Parathyroid adenoma (tissue), 2 donors: ENCODE results near the gene P3H3.

Source experiments
- H2AFZ ChIP-seq: fragments of 300-600 bp; sonication (generic); one replicate; pipeline ENCODE4 v1.7.0; 2017; ENCODE audit warnings: antibody characterized with exemption, mild to moderate bottlenecking
- H3K27ac ChIP-seq: fragments of 300-600 bp; sonication (generic); one replicate; pipeline ENCODE4 v1.7.0; 2017
- H3K27me3 ChIP-seq: fragments of 300-600 bp; sonication (generic); one replicate; pipeline ENCODE4 v1.7.0; 2017; ENCODE audit warnings: low read length; ENCODE audit not compliant: control insufficient read depth, insufficient read depth
- H3K36me3 ChIP-seq: fragments of 300-600 bp; sonication (generic); one replicate; pipeline ENCODE4 v1.7.0; 2017; ENCODE audit warnings: low read length; ENCODE audit not compliant: control insufficient read depth, insufficient read depth
- H3K4me1 ChIP-seq: fragments of 300-600 bp; sonication (generic); one replicate; pipeline ENCODE4 v1.7.0; 2017; ENCODE audit warnings: control low read depth
- H3K4me2 ChIP-seq: fragments of 300-600 bp; sonication (generic); one replicate; pipeline ENCODE4 v1.7.0; 2017; ENCODE audit warnings: low read length
- H3K4me3 ChIP-seq: fragments of 300-600 bp; sonication (generic); one replicate; pipeline ENCODE4 v1.7.0; 2017; ENCODE audit warnings: low read depth, low read length
- H3K79me2 ChIP-seq: fragments of 300-600 bp; sonication (generic); one replicate; pipeline ENCODE4 v1.7.0; 2017; ENCODE audit warnings: control low read depth
- H3K9ac ChIP-seq: fragments of 300-600 bp; sonication (generic); one replicate; pipeline ENCODE4 v1.7.0; 2017; ENCODE audit warnings: mild to moderate bottlenecking
- H3K9me3 ChIP-seq: fragments of 300-600 bp; sonication (generic); one replicate; pipeline ENCODE4 v1.7.0; 2017; ENCODE audit warnings: low read length; ENCODE audit not compliant: control insufficient read depth
- TF ChIP-seq, protein P1 (sequence below): fragments of 300-600 bp; sonication (generic); IDR thresholded peaks from one replicate; pipeline ENCODE4 v1.7.0; 2017; ENCODE audit warnings: antibody characterized with exemption, mild to moderate bottlenecking
- donor health status: primary hyperparathyroidism.

Gene P3H3

DNA sequence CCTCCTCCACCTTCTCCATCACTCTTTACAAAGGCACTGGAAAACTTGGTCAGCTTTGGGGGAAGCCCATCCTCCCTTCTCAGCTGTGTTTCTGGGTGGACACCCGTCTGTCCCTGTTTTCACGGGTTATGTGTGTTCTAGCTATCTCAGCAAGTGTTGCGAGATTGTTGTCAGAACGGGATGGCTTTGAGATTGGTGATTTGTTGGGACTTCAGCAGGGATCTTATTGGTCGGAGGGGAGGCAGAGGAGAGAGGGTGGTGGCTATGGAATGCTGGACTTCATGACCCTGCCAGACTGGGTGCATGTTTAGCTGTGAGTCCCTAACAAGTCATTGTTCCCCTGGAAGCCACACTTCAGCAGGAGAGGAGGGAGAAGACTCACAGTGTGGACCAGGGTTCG, 25.8 kb downstream of the P3H3 start:
- H3K27me3 ChIP-seq: no peaks in the 10 kb centered on the region
- peaks cover 17% of the 10 kb centered on the region for H3K4me1 ChIP-seq
- TF ChIP-seq, protein P1, sequence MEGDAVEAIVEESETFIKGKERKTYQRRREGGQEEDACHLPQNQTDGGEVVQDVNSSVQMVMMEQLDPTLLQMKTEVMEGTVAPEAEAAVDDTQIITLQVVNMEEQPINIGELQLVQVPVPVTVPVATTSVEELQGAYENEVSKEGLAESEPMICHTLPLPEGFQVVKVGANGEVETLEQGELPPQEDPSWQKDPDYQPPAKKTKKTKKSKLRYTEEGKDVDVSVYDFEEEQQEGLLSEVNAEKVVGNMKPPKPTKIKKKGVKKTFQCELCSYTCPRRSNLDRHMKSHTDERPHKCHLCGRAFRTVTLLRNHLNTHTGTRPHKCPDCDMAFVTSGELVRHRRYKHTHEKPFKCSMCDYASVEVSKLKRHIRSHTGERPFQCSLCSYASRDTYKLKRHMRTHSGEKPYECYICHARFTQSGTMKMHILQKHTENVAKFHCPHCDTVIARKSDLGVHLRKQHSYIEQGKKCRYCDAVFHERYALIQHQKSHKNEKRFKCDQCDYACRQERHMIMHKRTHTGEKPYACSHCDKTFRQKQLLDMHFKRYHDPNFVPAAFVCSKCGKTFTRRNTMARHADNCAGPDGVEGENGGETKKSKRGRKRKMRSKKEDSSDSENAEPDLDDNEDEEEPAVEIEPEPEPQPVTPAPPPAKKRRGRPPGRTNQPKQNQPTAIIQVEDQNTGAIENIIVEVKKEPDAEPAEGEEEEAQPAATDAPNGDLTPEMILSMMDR: no peak
- peaks cover 28% of the 10 kb centered on the region for H3K79me2 ChIP-seq
- H3K4me2 ChIP-seq: no peak overlapping the region
- no peaks in the 10 kb centered on the region for H3K36me3 ChIP-seq
- H3K27ac ChIP-seq: no peak overlapping the region
- no peak overlapping the region for H2AFZ ChIP-seq
- H3K9ac ChIP-seq: no peak overlapping the region
- H3K4me3 ChIP-seq: no peak overlapping the region
- no peaks in the 10 kb centered on the region for H3K9me3 ChIP-seq

DNA sequence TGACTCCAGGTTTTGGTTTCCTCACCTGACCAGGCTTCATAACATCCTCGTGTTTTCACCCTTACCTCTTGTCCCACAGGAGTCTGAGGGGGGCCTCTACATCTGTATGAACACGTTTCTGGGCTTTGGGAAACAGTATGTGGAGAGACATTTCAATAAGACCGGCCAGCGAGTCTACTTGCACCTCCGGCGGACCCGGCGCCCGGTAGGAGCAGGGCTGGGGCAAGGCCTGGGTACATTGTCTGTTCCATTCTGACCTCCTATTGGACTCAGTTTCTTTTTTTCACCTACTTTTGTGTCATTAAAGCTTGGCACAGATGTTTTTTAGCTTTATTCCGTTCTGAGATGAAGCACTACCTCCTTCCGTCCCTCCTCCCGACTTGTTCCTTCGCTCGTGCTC, 27.1 kb downstream of the P3H3 start:
- H3K4me1 ChIP-seq: peaks cover 17% of the 10 kb centered on the region
- TF ChIP-seq, protein P1: no peak
- H3K36me3 ChIP-seq: no peaks in the 10 kb centered on the region
- H3K27ac ChIP-seq: no peak overlapping the region
- H2AFZ ChIP-seq: no peak overlapping the region
- H3K4me3 ChIP-seq: no peak overlapping the region
- no peak overlapping the region for H3K9ac ChIP-seq
- no peaks in the 10 kb centered on the region for H3K27me3 ChIP-seq
- H3K79me2 ChIP-seq: peaks cover 28% of the 10 kb centered on the region
- no peak overlapping the region for H3K4me2 ChIP-seq
- no peaks in the 10 kb centered on the region for H3K9me3 ChIP-seq

GRCh38 chr12:6858799-6859198, 30.6 kb downstream of the P3H3 start:
- no peak overlapping the region for H3K9ac ChIP-seq

DNA sequence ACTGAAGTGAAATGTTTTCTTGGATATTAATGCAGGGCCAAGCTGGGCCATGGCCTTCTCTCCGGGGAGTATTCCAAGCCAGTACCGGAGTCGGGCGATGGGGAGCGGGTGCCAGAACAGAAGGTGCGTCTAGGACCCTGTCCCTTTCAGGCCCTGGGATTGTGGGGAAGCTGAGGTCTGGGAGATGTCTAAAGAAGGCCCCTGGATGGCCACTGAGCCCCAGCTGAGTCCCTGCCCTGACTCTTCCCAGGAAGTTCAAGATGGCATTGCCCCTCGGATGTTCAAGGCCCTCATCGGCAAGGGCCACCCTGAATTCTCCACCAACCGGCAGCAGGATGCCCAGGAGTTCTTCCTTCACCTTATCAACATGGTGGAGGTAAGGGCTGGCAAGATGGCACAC, 31.9 kb downstream of the P3H3 start:
- Histone ChIP-seq H3K4me2 (no peak overlapping the region), H3K79me2 (peaks cover 12% of the 10 kb centered on the region), H3K36me3 (no peaks in the 10 kb centered on the region), H3K4me1 (no peaks in the 10 kb centered on the region), H3K9me3 (no peaks in the 10 kb centered on the region), H3K27me3 (no peaks in the 10 kb centered on the region), H3K4me3 (no peak overlapping the region), H3K27ac (no peak overlapping the region), H3K9ac (no peak overlapping the region), H2AFZ (no peak overlapping the region)
- TF ChIP-seq, protein P1: no peak

More at GRCh38 chr12:6858799-6859198, 30.6 kb downstream of the P3H3 start:
- Histone ChIP-seq H3K27ac (no peak overlapping the region), H3K4me3 (no peak overlapping the region), H2AFZ (no peak overlapping the region), H3K4me2 (no peak overlapping the region), H3K79me2 (peaks cover 23% of the 10 kb centered on the region), H3K27me3 (no peaks in the 10 kb centered on the region), H3K9me3 (no peaks in the 10 kb centered on the region), H3K4me1 (peaks cover 4% of the 10 kb centered on the region), H3K36me3 (no peaks in the 10 kb centered on the region)
- TF ChIP-seq, protein P1: no peak

DNA sequence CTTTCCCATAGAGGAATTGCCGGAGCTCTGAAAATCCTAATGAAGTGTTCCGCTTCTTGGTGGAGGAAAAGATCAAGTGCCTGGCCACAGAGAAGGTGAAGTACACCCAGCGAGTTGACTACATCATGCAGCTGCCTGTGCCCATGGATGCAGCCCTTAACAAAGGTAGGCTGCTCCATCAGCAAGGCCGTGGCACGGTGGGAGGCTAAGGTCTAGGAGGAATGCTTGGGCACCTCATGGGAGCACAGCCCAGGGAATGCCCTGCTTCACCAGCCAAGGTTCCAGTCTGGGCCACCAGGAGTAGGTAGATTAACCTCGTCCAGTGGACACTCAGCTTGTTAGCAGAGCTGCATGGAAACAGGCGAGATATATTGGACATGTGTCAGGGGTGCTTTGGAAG, 32.7 kb downstream of the P3H3 start:
- Histone ChIP-seq H3K27ac (no peak overlapping the region), H3K36me3 (no peaks in the 10 kb centered on the region), H2AFZ (no peak overlapping the region), H3K4me1 (no peaks in the 10 kb centered on the region), H3K27me3 (no peaks in the 10 kb centered on the region), H3K4me2 (no peak overlapping the region), H3K9me3 (no peaks in the 10 kb centered on the region), H3K9ac (no peak overlapping the region), H3K79me2 (peaks cover 5% of the 10 kb centered on the region), H3K4me3 (no peak overlapping the region)
- TF ChIP-seq, protein P1: no peak
